ENCODE results near the gene CACNG3. TPM values are rescaled to one million over a fixed set of nuclear protein-coding genes. Genes with fewer than 3 reads are reported as not detected.
A peak's percentile ranks its signal among the peaks of the same experiment; 100 is the strongest.

CACNG3 gene
- total and polyA plus RNA-seq, 12 donors: 0.55 to 1.6 (median 1.2) TPM; not detected in 6

DNA sequence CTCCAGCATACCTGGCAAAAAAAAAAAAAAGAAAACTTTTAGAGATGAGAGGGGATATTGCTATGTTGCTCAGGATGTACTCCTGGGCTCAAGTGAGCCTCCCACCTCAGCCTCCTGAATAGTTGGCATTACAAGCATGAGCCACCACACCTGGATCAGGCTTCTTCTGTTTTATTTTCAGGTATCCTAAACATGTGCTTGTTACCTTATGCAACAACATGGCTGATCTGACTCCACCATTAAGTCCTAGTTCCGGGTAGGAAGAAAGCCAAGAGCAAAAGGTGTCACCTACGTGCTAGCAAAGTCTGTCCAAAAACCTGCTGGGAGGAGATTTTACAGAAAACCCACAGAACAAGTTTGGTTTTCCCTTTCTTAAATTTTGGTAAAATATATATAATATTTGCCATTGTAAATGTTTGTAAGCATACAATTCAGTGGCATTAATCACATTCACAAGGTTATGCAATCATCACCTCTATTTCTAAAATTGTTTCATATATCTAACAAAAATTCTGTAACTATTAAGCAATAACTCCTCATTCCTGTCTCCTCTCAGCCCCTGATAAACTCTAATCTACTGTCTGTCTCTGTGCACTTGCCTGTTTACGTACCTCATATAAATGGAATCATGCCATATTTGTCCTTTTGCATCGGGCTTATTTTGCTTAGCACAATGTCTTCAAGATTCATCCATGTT lies 9.1 kb upstream of the CACNG3 start:
- H3K4me1 ChIP-seq (replicated peaks in 1 of 2): no peaks in the 10 kb centered on the region
- WGBS, 4 donors: 55 to 77% (median 70%) methylated on average over 4 of the region's 4 CpGs
- no peaks in the 10 kb centered on the region for H3K27me3 ChIP-seq
- TF ChIP-seq POLR2A (IDR thresholded peaks at IDR 0.05): no peak
- TF ChIP-seq, protein P1, sequence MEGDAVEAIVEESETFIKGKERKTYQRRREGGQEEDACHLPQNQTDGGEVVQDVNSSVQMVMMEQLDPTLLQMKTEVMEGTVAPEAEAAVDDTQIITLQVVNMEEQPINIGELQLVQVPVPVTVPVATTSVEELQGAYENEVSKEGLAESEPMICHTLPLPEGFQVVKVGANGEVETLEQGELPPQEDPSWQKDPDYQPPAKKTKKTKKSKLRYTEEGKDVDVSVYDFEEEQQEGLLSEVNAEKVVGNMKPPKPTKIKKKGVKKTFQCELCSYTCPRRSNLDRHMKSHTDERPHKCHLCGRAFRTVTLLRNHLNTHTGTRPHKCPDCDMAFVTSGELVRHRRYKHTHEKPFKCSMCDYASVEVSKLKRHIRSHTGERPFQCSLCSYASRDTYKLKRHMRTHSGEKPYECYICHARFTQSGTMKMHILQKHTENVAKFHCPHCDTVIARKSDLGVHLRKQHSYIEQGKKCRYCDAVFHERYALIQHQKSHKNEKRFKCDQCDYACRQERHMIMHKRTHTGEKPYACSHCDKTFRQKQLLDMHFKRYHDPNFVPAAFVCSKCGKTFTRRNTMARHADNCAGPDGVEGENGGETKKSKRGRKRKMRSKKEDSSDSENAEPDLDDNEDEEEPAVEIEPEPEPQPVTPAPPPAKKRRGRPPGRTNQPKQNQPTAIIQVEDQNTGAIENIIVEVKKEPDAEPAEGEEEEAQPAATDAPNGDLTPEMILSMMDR (IDR thresholded peaks at IDR 0.05): no peak
- H3K36me3 ChIP-seq (replicated peaks in 1 of 2): no peaks in the 10 kb centered on the region
- no peak overlapping the region for H3K27ac ChIP-seq
- no peaks in the 10 kb centered on the region for H3K9me3 ChIP-seq (replicated peaks in 1 of 3)
- DNase-seq: no peak
- intact Hi-C loops (cut with DNase I): no loop called here
- H3K4me3 ChIP-seq: no peak overlapping the region

DNA sequence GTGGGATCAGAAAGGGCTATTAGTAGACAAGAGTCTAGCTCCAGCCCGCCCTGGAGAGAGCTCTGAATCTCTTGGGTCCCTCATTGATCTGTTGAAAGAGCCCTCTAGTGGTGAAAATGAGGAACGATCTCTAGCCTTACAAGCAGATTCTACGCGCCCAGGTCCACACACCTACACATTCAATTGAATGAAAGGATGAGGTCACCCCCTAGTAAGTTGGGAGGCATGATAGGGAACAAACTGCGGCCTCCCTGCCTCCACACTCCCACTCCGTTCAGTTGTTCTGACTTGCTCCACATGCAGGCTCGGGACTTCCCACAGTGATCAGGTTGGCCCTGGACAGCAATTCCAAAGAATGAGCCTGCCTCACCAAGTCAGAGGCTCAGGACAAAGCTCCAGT lies 2.9 kb upstream of the CACNG3 start:
- Histone ChIP-seq H3K36me3 (replicated peaks in 1 of 2) (no peaks in the 10 kb centered on the region), H3K27ac (no peak overlapping the region), H3K4me3 (no peak overlapping the region), H3K27me3 (peaks cover 14% of the 10 kb centered on the region), H3K4me1 (replicated peaks in 1 of 2) (no peaks in the 10 kb centered on the region), H3K9me3 (replicated peaks in 1 of 3) (no peaks in the 10 kb centered on the region)
- 10 to 19% (median 11%) methylated on average over 7 of the region's 7 CpGs for WGBS, 4 donors
- intact Hi-C loops (cut with DNase I): loop anchor here in 1 of 2 donors (10.0 kb wide), 1 partner anchor 208 kb away; no protein-coding TSS in a partner anchor
- DNase-seq: peak in 5 of 7 donors; percentile 15 to 61 (median 32)
- TF ChIP-seq, protein P1 (IDR thresholded peaks at IDR 0.05): peak; percentile 38 to 66 (median 57)
- TF ChIP-seq POLR2A (IDR thresholded peaks at IDR 0.05): no peak

DNA sequence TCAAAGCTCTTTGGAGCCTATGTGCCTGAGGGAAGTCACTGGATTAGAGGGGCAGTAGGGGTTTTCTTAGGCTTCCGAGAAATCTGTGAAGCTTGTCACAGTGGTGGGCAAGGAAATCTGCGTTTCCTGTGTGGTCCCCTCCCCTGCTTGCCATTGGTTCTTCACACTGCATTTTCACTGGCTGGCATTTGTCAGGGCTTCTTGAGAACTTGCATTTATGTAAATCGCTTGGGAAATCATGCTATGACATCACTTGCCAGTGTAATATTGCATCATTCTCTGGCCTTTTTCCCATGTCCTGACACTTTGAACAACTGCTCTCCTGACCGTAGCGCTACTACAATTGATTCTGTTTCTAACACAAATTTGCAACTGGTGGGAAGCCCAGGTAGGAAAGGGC lies 1.8 kb downstream of the CACNG3 start:
- no peak for DNase-seq
- H3K36me3 ChIP-seq (replicated peaks in 1 of 2): no peaks in the 10 kb centered on the region
- WGBS, 4 donors: 42 to 49% (median 43%) methylated on average over 5 of the region's 5 CpGs
- H3K4me3 ChIP-seq: no peak overlapping the region
- H3K27ac ChIP-seq: no peak overlapping the region
- intact Hi-C loops (cut with DNase I): loop anchor here in 1 of 2 donors (10.0 kb wide), 1 partner anchor 213 kb away; no protein-coding TSS in a partner anchor
- no peak for TF ChIP-seq POLR2A (IDR thresholded peaks at IDR 0.05)
- TF ChIP-seq, protein P1 (IDR thresholded peaks at IDR 0.05): no peak
- no peaks in the 10 kb centered on the region for H3K9me3 ChIP-seq (replicated peaks in 1 of 3)
- peaks cover 14% of the 10 kb centered on the region for H3K27me3 ChIP-seq
- no peaks in the 10 kb centered on the region for H3K4me1 ChIP-seq (replicated peaks in 1 of 2)

DNA sequence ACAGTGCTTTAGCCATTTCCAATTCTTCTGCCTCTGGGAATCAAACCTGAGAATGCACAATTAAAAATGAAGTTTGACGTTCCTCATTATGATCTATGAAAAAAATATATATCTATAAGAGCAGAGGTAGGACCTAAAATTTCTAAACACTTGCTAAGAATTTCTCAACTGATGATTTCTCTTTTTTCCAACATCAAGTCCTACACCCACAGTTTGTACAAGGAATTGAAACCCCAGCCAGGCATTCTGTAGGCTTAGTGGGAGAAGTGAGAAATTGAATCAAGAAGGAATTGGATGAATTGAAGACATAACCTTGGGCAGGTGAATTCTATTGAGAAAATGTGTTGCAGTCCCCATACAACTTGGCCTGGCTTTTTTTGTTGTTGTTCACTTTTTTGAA lies 2.7 kb downstream of the CACNG3 start:
- no peak overlapping the region for H3K27ac ChIP-seq
- no peak for DNase-seq
- no peak overlapping the region for H3K4me3 ChIP-seq
- H3K36me3 ChIP-seq (replicated peaks in 1 of 2): no peaks in the 10 kb centered on the region
- no peaks in the 10 kb centered on the region for H3K4me1 ChIP-seq (replicated peaks in 1 of 2)
- TF ChIP-seq POLR2A (IDR thresholded peaks at IDR 0.05): no peak
- TF ChIP-seq, protein P1 (IDR thresholded peaks at IDR 0.05): no peak
- intact Hi-C loops (cut with DNase I): loop anchor here in 1 of 2 donors (10.0 kb wide), 1 partner anchor 214 kb away; no protein-coding TSS in a partner anchor
- WGBS, 4 donors: 53 to 64% (median 57%) methylated on average over 1 of the region's 1 CpG
- no peaks in the 10 kb centered on the region for H3K9me3 ChIP-seq (replicated peaks in 1 of 3)
- H3K27me3 ChIP-seq: peaks cover 14% of the 10 kb centered on the region

Measured in adrenal gland (tissue), 12 donors.